IMR-90 (cell line): ENCODE results near the gene ZNF579. TPM values are rescaled to one million over a fixed set of nuclear protein-coding genes. Genes with fewer than 3 reads are reported as not detected.

Experiments
- ATAC-seq: fragments of 200-7000 bp; cut with Tn5 transposase; 2 replicates; pipeline ENCODE4 v1.9.1; 2020; ENCODE audit warnings: low read depth, mild to moderate bottlenecking, moderate library complexity
- BruUV-seq: library from RNA; stranded (reverse); fragments of 400-500 nt; replicated peaks from 2 replicates; lab custom pipeline; 2021; lab: Mats Ljungman, UMichigan
- CTCF ChIA-PET: fragments of 300-600 bp; formaldehyde crosslinking; extraction: SDS; loops from one replicate; lab custom pipeline; 2021; ENCODE audit warnings: antibody characterized with exemption; lab: Yijun Ruan, JAX
- POLR2A ChIA-PET: fragments of 300-600 bp; sonication (Branson Sonifier 250); formaldehyde crosslinking; loops from one replicate; lab custom pipeline; 2022; ENCODE audit warnings: antibody characterized with exemption; ENCODE audit not compliant: unreplicated experiment; lab: Charles Lee
- DNase-seq: peaks from one replicate; pipeline ENCODE4 v3.0.0; 2013
- H2AFZ ChIP-seq: replicated peaks from 2 replicates; pipeline ENCODE3; 2013; ENCODE audit warnings: low read length, mild to moderate bottlenecking; ENCODE audit not compliant: poor library complexity
- H2AK5ac ChIP-seq: 2 replicates; pipeline ENCODE4 v1.6.1; 2013; ENCODE audit warnings: low read depth, low read length, inconsistent platforms
- H2AK9ac ChIP-seq: replicated peaks from 2 replicates; pipeline ENCODE3; 2013; ENCODE audit warnings: mild to moderate bottlenecking, low read depth, low read length, moderate library complexity; ENCODE audit not compliant: poor library complexity
- H2BK120ac ChIP-seq: 2 replicates; pipeline ENCODE4 v1.6.1; 2013; ENCODE audit warnings: low read depth, low read length, inconsistent platforms
- H2BK15ac ChIP-seq: 3 replicates; pipeline ENCODE4 v1.6.1; 2013; ENCODE audit warnings: low read depth, low read length, inconsistent platforms
- H2BK20ac ChIP-seq: 2 replicates; pipeline ENCODE4 v1.6.1; 2013; ENCODE audit warnings: low read depth, mild to moderate bottlenecking, inconsistent platforms, low read length, moderate library complexity
- H2BK5ac ChIP-seq: 2 replicates; pipeline ENCODE4 v1.6.1; 2013; ENCODE audit warnings: mild to moderate bottlenecking, low read depth, low read length, inconsistent platforms; ENCODE audit not compliant: poor library complexity, severe bottlenecking
- H3K14ac ChIP-seq: replicated peaks from 2 replicates; pipeline ENCODE4 v1.6.1; 2013; ENCODE audit warnings: low read depth, low read length, inconsistent platforms
- H3K18ac ChIP-seq: 2 replicates; pipeline ENCODE4 v1.6.1; 2013; ENCODE audit warnings: low read depth, low read length, control low read depth
- H3K23ac ChIP-seq: 2 replicates; pipeline ENCODE4 v1.6.1; 2013; ENCODE audit warnings: low read depth, low read length, inconsistent platforms
- H3K27ac ChIP-seq: 2 replicates; pipeline ENCODE4 v1.5.1; 2013; ENCODE audit warnings: mild to moderate bottlenecking, control low read depth, low read length; ENCODE audit not compliant: insufficient read depth
- H3K27me3 ChIP-seq: 2 replicates; pipeline ENCODE4 v1.6.1; 2013; ENCODE audit warnings: low read length; ENCODE audit not compliant: control insufficient read depth, insufficient read depth
- H3K36me3 ChIP-seq: 2 replicates; pipeline ENCODE4 v1.6.1; 2013; ENCODE audit warnings: low read length, mixed read lengths; ENCODE audit not compliant: control insufficient read depth, insufficient read depth
- H3K4ac ChIP-seq: 2 replicates; pipeline ENCODE4 v1.6.1; 2013; ENCODE audit warnings: low read depth, low read length, inconsistent platforms
- H3K4me1 ChIP-seq: 2 replicates; pipeline ENCODE4 v1.6.1; 2013; ENCODE audit warnings: low read length, mixed read lengths; ENCODE audit not compliant: control insufficient read depth, insufficient read depth
- H3K4me2 ChIP-seq: 2 replicates; pipeline ENCODE4 v1.6.1; 2013; ENCODE audit warnings: low read depth, mild to moderate bottlenecking, control low read depth, low read length, moderate library complexity
- H3K4me3 ChIP-seq: 2 replicates; pipeline ENCODE4 v1.5.1; 2013; ENCODE audit warnings: low read depth, mild to moderate bottlenecking, control low read depth, low read length, moderate library complexity; ENCODE audit not compliant: insufficient read depth
- H3K56ac ChIP-seq: 2 replicates; pipeline ENCODE4 v1.6.1; 2013; ENCODE audit warnings: low read length, inconsistent platforms; ENCODE audit not compliant: insufficient read depth; ENCODE audit errors: extremely low read depth
- H3K79me1 ChIP-seq, 2 experiments: 2 replicates each; pipeline ENCODE4 v1.6.1; 2013; ENCODE audit warnings: low read length in 2 of 2, inconsistent platforms in 1 of 2, low read depth in 1 of 2
- H3K9ac ChIP-seq: 2 replicates; pipeline ENCODE4 v1.6.1; 2013; ENCODE audit warnings: low read depth, low read length, control low read depth
- H3K9me1 ChIP-seq: 2 replicates; pipeline ENCODE4 v1.6.1; 2013; ENCODE audit warnings: low read length, inconsistent platforms; ENCODE audit not compliant: insufficient read depth
- H3K9me3 ChIP-seq: 2 replicates; pipeline ENCODE4 v1.6.1; 2013; ENCODE audit warnings: low read length; ENCODE audit not compliant: control insufficient read depth, insufficient read depth
- H4K20me1 ChIP-seq: 2 replicates; pipeline ENCODE4 v1.6.1; 2013; ENCODE audit warnings: low read length, inconsistent platforms; ENCODE audit not compliant: insufficient read depth
- H4K5ac ChIP-seq: 2 replicates; pipeline ENCODE4 v1.6.1; 2013; ENCODE audit warnings: mild to moderate bottlenecking, low read depth, low read length, control low read depth
- H4K8ac ChIP-seq, 2 experiments: 2 replicates each; pipeline ENCODE4 v1.6.1; 2013; ENCODE audit warnings: low read depth in 2 of 2, low read length in 2 of 2, control low read depth in 1 of 2, inconsistent platforms in 1 of 2
- H4K91ac ChIP-seq: 2 replicates; pipeline ENCODE4 v1.6.1; 2013; ENCODE audit warnings: low read depth, low read length, inconsistent platforms; ENCODE audit not compliant: insufficient read depth
- BHLHE40 ChIP-seq: fragments of 150-350 bp; IDR thresholded peaks from 2 replicates; pipeline ENCODE4 v1.6.1; 2016; ENCODE audit warnings: mild to moderate bottlenecking, low read depth, low read length
- CEBPB ChIP-seq: IDR thresholded peaks from 2 replicates; pipeline ENCODE4 v1.6.1; 2012; ENCODE audit warnings: low read depth, low read length, improper control_type of control experiment
- CHD1 ChIP-seq: IDR thresholded peaks from 2 replicates; pipeline ENCODE4 v1.6.1; 2012; ENCODE audit warnings: low read depth, low read length, improper control_type of control experiment
- FOS ChIP-seq: fragments of 150-350 bp; IDR thresholded peaks from 2 replicates; pipeline ENCODE4 v1.6.1; 2016; ENCODE audit warnings: low read depth, low read length
- MAFK ChIP-seq: IDR thresholded peaks from 2 replicates; pipeline ENCODE4 v1.6.1; 2012; ENCODE audit warnings: low read depth, low read length, improper control_type of control experiment
- MAZ ChIP-seq: IDR thresholded peaks from 2 replicates; pipeline ENCODE4 v1.6.1; 2012; ENCODE audit warnings: low read depth, mild to moderate bottlenecking, low read length, improper control_type of control experiment, moderate library complexity, borderline replicate concordance
- MXI1 ChIP-seq: IDR thresholded peaks from 2 replicates; pipeline ENCODE4 v1.6.1; 2012; ENCODE audit warnings: low read depth, mild to moderate bottlenecking, low read length, moderate library complexity, borderline replicate concordance
- NFE2L2 ChIP-seq: fragments of 150-350 bp; IDR thresholded peaks from 2 replicates; pipeline ENCODE4 v1.6.1; 2016; ENCODE audit warnings: low read depth, mild to moderate bottlenecking, low read length
- POLR2A ChIP-seq: IDR thresholded peaks from 2 replicates; pipeline ENCODE4 v1.6.1; 2012; ENCODE audit warnings: mild to moderate bottlenecking, low read depth, low read length
- RAD21 ChIP-seq: IDR thresholded peaks from 2 replicates; pipeline ENCODE4 v1.6.1; 2012; ENCODE audit warnings: low read length, improper control_type of control experiment
- RCOR1 ChIP-seq: IDR thresholded peaks from 2 replicates; pipeline ENCODE4 v1.6.1; 2012; ENCODE audit warnings: mild to moderate bottlenecking, low read length, improper control_type of control experiment; ENCODE audit not compliant: insufficient replicate concordance
- RFX5 ChIP-seq: IDR thresholded peaks from 2 replicates; pipeline ENCODE4 v1.8.0; 2012; ENCODE audit warnings: low read depth, mild to moderate bottlenecking, low read length, moderate library complexity
- SMC3 ChIP-seq: fragments of 150-350 bp; IDR thresholded peaks from 2 replicates; pipeline ENCODE4 v1.6.1; 2016; ENCODE audit warnings: low read depth, mild to moderate bottlenecking, antibody characterized with exemption, low read length, moderate library complexity
- WGBS, 2 experiments: methylation state at CpG; one replicate each; pipeline versions ENCODE4 v1.1.5 to v1.1.7; 2013; ENCODE audit warnings: missing lambda C conversion rate in 2 of 2; ENCODE audit not compliant: insufficient read length in 1 of 2; ENCODE audit errors: extremely low coverage in 2 of 2; 5-methylcytosine and 5-hydroxymethylcytosine counted together
- dilution Hi-C: fragments of 300-500 bp; cut with HindIII; formaldehyde crosslinking; loops from one replicate; pipeline ENCODE4 v1.14.3; 2018; ENCODE audit warnings: low sequenced_read_pairs; ENCODE audit not compliant: unreplicated experiment
- in situ Hi-C: fragments of 300-500 bp; cut with MboI; formaldehyde crosslinking; loops from 3 replicates; pipeline ENCODE4 v1.14.3; 2019; ENCODE audit warnings: low sequenced_read_pairs, inconsistent platforms, mixed read lengths
- intact Hi-C: fragments of 100-400 bp; cut with micrococcal nuclease; formaldehyde crosslinking; loops from 2 replicates; pipeline ENCODE4 v1.10.0; 2022
- polyA plus RNA-seq, 3 experiments: library from polyadenylated mRNA; depleted of rRNA; stranded (reverse); fragments of >200 nt; gene quantifications; 2 replicates each; pipeline ENCODE4 v1.2.3, GENCODE V29; 2012; ENCODE audit warnings: low replicate concordance in 1 of 3
- total RNA-seq: library from RNA; depleted of rRNA; stranded (reverse); fragments of >200 nt; gene quantifications from 2 replicates; pipeline ENCODE4 v1.2.3, GENCODE V29; 2012
- TF ChIP-seq, protein P1 (sequence below): fragments of 150-350 bp; IDR thresholded peaks from 2 replicates; pipeline ENCODE4 v1.6.1; 2017; ENCODE audit warnings: mild to moderate bottlenecking, antibody characterized with exemption, low read length, low read depth
- TF ChIP-seq, protein P2 (sequence below): conservative IDR thresholded peaks from 2 replicates; pipeline ENCODE4 v1.5.1; 2012; ENCODE audit warnings: mild to moderate bottlenecking, low read depth, low read length, improper control_type of control experiment
- TF ChIP-seq, protein P3 (sequence below): fragments of 150-350 bp; IDR thresholded peaks from 2 replicates; pipeline ENCODE4 v1.6.1; 2016; ENCODE audit warnings: low read depth, mild to moderate bottlenecking, low read length, moderate library complexity, borderline replicate concordance

Gene ZNF579
- total and polyA plus RNA-seq, 2 of the 4 experiments (the other 2 are of a cell fraction) = 0.54 to 9.0 TPM

DNA sequence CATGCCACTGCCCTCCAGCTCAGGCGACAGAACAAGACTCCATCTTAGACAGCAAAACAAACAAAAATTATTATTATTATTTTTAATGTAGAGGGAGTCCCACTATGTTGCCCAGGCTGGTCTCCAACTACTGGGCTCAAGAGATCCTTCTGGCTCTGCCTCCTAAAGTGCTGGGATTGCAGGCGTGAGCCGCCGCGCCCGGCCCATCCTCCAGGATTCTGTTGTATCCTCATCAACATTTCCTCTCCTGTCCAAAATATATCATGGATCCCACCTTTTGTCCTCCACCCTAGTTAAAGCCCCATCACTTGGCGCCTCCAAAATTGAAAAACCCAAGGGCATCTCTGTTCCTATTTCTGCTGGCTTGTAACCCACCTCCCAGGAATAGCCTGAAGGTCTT lies 42.5 kb upstream of the ZNF579 start:
- Histone ChIP-seq H3K23ac (no peak overlapping the region), H2AK9ac (no peak overlapping the region), H2BK15ac (no peak overlapping the region), H2BK120ac (no peak overlapping the region), H3K14ac (no peak overlapping the region), H2AFZ (no peak overlapping the region), H3K56ac (no peak overlapping the region), H4K91ac (no peak overlapping the region), H2BK20ac (no peak overlapping the region), H3K4me3 (no peak overlapping the region), H2BK5ac (no peak overlapping the region), H3K9me3 (no peaks in the 10 kb centered on the region), H4K20me1 (peaks cover 11% of the 10 kb centered on the region; the same call in 1 of the 2 replicates), H3K27me3 (no peaks in the 10 kb centered on the region), H2AK5ac (no peak overlapping the region), H3K36me3 (peaks cover 13% of the 10 kb centered on the region; the same call in 1 of the 2 replicates), H4K8ac (no peak overlapping the region), H3K4me2 (no peak overlapping the region), H4K5ac (no peak overlapping the region), H3K79me1 (peaks cover 11 to 41% of the 10 kb centered on the region in 2 experiments), H3K27ac (no peak overlapping the region), H3K4me1 (peaks cover 13% of the 10 kb centered on the region), H3K9me1 (peaks cover 15% of the 10 kb centered on the region; the same call in 1 of the 2 replicates), H3K18ac (no peak overlapping the region), H3K9ac (no peak overlapping the region), H3K4ac (no peak overlapping the region)
- no TSS peak for BruUV-seq
- intact Hi-C loops = no loop called here
- dilution Hi-C loops = no loop called here
- ChIA-PET CTCF (interaction anchor here (2.0 kb wide), 1 partner anchor 17 kb away, joined by 6 read pairs; no protein-coding TSS in a partner anchor), POLR2A (no interaction called here)
- ATAC-seq (no peak), DNase-seq (no peak)
- 100% methylated on average over 6 of the region's 7 CpGs; no CpG with 5 or more reads in 1 of the 2 experiments for WGBS, 2 experiments
- no peak for TF ChIP-seq SMC3
- TF ChIP-seq, protein P1, sequence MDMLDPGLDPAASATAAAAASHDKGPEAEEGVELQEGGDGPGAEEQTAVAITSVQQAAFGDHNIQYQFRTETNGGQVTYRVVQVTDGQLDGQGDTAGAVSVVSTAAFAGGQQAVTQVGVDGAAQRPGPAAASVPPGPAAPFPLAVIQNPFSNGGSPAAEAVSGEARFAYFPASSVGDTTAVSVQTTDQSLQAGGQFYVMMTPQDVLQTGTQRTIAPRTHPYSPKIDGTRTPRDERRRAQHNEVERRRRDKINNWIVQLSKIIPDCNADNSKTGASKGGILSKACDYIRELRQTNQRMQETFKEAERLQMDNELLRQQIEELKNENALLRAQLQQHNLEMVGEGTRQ = no peak
- no peak for TF ChIP-seq MAFK
- TF ChIP-seq BHLHE40 = no peak
- TF ChIP-seq RCOR1 = no peak
- TF ChIP-seq, protein P2, sequence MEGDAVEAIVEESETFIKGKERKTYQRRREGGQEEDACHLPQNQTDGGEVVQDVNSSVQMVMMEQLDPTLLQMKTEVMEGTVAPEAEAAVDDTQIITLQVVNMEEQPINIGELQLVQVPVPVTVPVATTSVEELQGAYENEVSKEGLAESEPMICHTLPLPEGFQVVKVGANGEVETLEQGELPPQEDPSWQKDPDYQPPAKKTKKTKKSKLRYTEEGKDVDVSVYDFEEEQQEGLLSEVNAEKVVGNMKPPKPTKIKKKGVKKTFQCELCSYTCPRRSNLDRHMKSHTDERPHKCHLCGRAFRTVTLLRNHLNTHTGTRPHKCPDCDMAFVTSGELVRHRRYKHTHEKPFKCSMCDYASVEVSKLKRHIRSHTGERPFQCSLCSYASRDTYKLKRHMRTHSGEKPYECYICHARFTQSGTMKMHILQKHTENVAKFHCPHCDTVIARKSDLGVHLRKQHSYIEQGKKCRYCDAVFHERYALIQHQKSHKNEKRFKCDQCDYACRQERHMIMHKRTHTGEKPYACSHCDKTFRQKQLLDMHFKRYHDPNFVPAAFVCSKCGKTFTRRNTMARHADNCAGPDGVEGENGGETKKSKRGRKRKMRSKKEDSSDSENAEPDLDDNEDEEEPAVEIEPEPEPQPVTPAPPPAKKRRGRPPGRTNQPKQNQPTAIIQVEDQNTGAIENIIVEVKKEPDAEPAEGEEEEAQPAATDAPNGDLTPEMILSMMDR = no peak
- TF ChIP-seq CEBPB = no peak
- TF ChIP-seq POLR2A = no peak
- TF ChIP-seq RFX5 = no peak
- no peak for TF ChIP-seq NFE2L2
- TF ChIP-seq RAD21 = no peak
- no peak for TF ChIP-seq CHD1
- no peak for TF ChIP-seq MAZ
- TF ChIP-seq, protein P3, sequence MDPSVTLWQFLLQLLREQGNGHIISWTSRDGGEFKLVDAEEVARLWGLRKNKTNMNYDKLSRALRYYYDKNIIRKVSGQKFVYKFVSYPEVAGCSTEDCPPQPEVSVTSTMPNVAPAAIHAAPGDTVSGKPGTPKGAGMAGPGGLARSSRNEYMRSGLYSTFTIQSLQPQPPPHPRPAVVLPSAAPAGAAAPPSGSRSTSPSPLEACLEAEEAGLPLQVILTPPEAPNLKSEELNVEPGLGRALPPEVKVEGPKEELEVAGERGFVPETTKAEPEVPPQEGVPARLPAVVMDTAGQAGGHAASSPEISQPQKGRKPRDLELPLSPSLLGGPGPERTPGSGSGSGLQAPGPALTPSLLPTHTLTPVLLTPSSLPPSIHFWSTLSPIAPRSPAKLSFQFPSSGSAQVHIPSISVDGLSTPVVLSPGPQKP = no peak
- TF ChIP-seq FOS = no peak
- TF ChIP-seq MXI1 = no peak
- in situ Hi-C loops = no loop called here
